HG03460 (cell line): ENCODE measurements around the gene SNED1.
A peak's percentile ranks its signal among the peaks of the same experiment; 100 is the strongest.
"Not testable (repeated sequence)": the region's sequence is repeated elsewhere in the genome, so short reads cannot be mapped to it uniquely, and the experiment has no call there.

ENCODE experiments used
- ATAC-seq: cut with Tn5 transposase; IDR thresholded peaks from one replicate; pipeline ENCODE4 v1.9.1; 2021; ENCODE audit not compliant: unreplicated experiment

SNED1 gene

GRCh38 chr2:241081643-241082340 is 83.4 kb downstream of the SNED1 start:
- ATAC-seq = no peak

- ATAC-seq = no peak
Observed at GRCh38 chr2:241082341-241083090, 84.1 kb downstream of the SNED1 start.

- no peak for ATAC-seq
Observed at GRCh38 chr2:241083091-241083415, 84.6 kb downstream of the SNED1 start.

- no peak for ATAC-seq
Observed at GRCh38 chr2:241084856-241085444, 86.5 kb downstream of the SNED1 start.

GRCh38 chr2:241087420-241088268 is 89.2 kb downstream of the SNED1 start:
- peak; percentile 50 for ATAC-seq

- peak; percentile 62 for ATAC-seq
Observed at GRCh38 chr2:241088376-241088775, 90.0 kb downstream of the SNED1 start.

- ATAC-seq = no peak
Observed at GRCh38 chr2:241088791-241089732, 90.6 kb downstream of the SNED1 start.

GRCh38 chr2:241091201-241091600 is 92.8 kb downstream of the SNED1 start:
- ATAC-seq = no peak

GRCh38 chr2:241091734-241092445 is 93.5 kb downstream of the SNED1 start:
- ATAC-seq = no peak

GRCh38 chr2:241092677-241093076 is 94.3 kb downstream of the SNED1 start:
- ATAC-seq = no peak

- not testable (repeated sequence) for ATAC-seq
Observed at GRCh38 chr2:241093133-241093781, 94.8 kb downstream of the SNED1 start.

GRCh38 chr2:241094172-241094571 is 95.8 kb downstream of the SNED1 start:
- no peak for ATAC-seq

GRCh38 chr2:241094924-241095420 is 96.6 kb downstream of the SNED1 start:
- no peak for ATAC-seq

GRCh38 chr2:241095594-241096290 is 97.3 kb downstream of the SNED1 start:
- ATAC-seq = no peak

- ATAC-seq = no peak
Observed at GRCh38 chr2:241096979-241097378, 98.6 kb downstream of the SNED1 start.

GRCh38 chr2:241099246-241099645 is 100.8 kb downstream of the SNED1 start:
- no peak for ATAC-seq

GRCh38 chr2:241102239-241102803 is 103.9 kb downstream of the SNED1 start, which contains the start of gene MTERF4:
TSS of gene MTERF4 (minus strand) at chr2:241102287. CDS start at chr2:241102273, 14 bp downstream.
- ATAC-seq = peak; percentile 76

GRCh38 chr2:241103176-241103595 is 104.8 kb downstream of the SNED1 start:
- ATAC-seq = no peak
